Peyer's patch (tissue), 4 donors: ENCODE results near the gene HFE. TPM values are rescaled to one million over a fixed set of nuclear protein-coding genes. Genes with fewer than 3 reads are reported as not detected.
A peak's percentile ranks its signal among the peaks of the same experiment; 100 is the strongest.
"Not testable (repeated sequence)": the region's sequence is repeated elsewhere in the genome, so short reads cannot be mapped to it uniquely, and the experiment has no call there.

ENCODE experiments used
- DNase-seq, 3 donors: peaks; one replicate each; pipeline ENCODE4 v3.0.0-alpha.2; 2017 to 2019
- H3K27ac ChIP-seq, 4 donors: fragments of 200-600 bp; sonication (generic); one replicate each; pipeline ENCODE4 v1.5.1; 2016 to 2019
- H3K27me3 ChIP-seq, 2 donors: fragments of 200-600 bp; sonication (generic); one replicate each; pipeline ENCODE4 v1.5.1; 2019
- H3K36me3 ChIP-seq, 3 donors: fragments of 200-600 bp; sonication (generic); one replicate each; pipeline ENCODE4 v1.5.1; 2016 to 2019
- H3K4me1 ChIP-seq, 4 donors: fragments of 200-600 bp; sonication (generic); one replicate each; pipeline ENCODE4 v1.5.1; 2016 to 2019
- H3K4me3 ChIP-seq, 4 donors: fragments of 200-600 bp; sonication (generic); 1 replicate in 3 of 4; 2 replicates in 1 of 4; pipeline ENCODE4 v1.5.1; 2016 to 2019; ENCODE audit warnings: mild to moderate bottlenecking in 1 of 4
- H3K9me3 ChIP-seq, 4 donors: fragments of 200-600 bp; sonication (generic); one replicate each; pipeline ENCODE4 v1.5.1; 2016 to 2019; ENCODE audit warnings: mild to moderate bottlenecking in 1 of 4
- POLR2A ChIP-seq, 2 donors: fragments of 450-650 bp; IDR thresholded peaks; one replicate each; pipeline ENCODE4 v1.5.1; 2017; ENCODE audit warnings: antibody characterized with exemption in 2 of 2, mild to moderate bottlenecking in 2 of 2, moderate library complexity in 2 of 2
- total RNA-seq, 4 donors: library from RNA; depleted of rRNA; stranded (reverse); fragments of >200 nt; gene quantifications; one replicate each; pipeline ENCODE4 v1.1.0, GENCODE V29; 2016
- TF ChIP-seq, protein P1 (sequence below), 6 experiments: fragments of 450-650 bp in 4 of 6; fragments of 200-600 bp in 2 of 6; sonication (generic) in 1 of 6; IDR thresholded peaks; one replicate each; pipeline ENCODE4 v1.5.1; 2017 to 2019; ENCODE audit warnings: antibody characterized with exemption in 6 of 6, mild to moderate bottlenecking in 3 of 6, moderate library complexity in 1 of 6

The HFE gene
- total RNA-seq, 4 donors from 2014 or later, result 8.1 to 13.2 (median 9.7) TPM

DNA sequence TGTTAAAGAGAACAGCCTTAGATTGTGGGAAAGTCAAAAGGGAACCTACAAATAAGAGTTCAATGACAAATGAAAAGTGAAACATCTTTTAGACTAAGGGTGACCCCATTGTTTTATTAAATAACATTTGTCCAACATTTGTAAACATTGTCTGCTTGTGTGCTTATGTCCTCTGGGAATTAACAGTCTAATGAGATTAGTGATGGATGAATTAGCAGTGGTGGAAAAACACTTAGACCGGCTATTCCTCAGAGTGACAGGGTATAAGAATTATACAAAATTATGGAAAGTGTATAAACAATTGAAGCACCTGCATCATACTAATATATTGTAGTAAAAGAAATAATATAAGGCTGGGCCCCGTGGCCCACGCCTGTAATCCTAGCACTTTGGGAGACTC lies 29.3 kb upstream of the HFE start:
- TF ChIP-seq, protein P1, sequence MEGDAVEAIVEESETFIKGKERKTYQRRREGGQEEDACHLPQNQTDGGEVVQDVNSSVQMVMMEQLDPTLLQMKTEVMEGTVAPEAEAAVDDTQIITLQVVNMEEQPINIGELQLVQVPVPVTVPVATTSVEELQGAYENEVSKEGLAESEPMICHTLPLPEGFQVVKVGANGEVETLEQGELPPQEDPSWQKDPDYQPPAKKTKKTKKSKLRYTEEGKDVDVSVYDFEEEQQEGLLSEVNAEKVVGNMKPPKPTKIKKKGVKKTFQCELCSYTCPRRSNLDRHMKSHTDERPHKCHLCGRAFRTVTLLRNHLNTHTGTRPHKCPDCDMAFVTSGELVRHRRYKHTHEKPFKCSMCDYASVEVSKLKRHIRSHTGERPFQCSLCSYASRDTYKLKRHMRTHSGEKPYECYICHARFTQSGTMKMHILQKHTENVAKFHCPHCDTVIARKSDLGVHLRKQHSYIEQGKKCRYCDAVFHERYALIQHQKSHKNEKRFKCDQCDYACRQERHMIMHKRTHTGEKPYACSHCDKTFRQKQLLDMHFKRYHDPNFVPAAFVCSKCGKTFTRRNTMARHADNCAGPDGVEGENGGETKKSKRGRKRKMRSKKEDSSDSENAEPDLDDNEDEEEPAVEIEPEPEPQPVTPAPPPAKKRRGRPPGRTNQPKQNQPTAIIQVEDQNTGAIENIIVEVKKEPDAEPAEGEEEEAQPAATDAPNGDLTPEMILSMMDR (IDR thresholded peaks at IDR 0.05), result no peak
- no peak for TF ChIP-seq POLR2A (IDR thresholded peaks at IDR 0.05)
- H3K4me3 ChIP-seq, result no peak overlapping the region
- peaks cover 0 to 12% (median 3%) of the 10 kb centered on the region in 4 donors for H3K4me1 ChIP-seq
- no peaks in the 10 kb centered on the region for H3K36me3 ChIP-seq
- no peak overlapping the region for H3K27ac ChIP-seq
- DNase-seq, result no peak
- no peaks in the 10 kb centered on the region for H3K27me3 ChIP-seq
- no peaks in the 10 kb centered on the region for H3K9me3 ChIP-seq

DNA sequence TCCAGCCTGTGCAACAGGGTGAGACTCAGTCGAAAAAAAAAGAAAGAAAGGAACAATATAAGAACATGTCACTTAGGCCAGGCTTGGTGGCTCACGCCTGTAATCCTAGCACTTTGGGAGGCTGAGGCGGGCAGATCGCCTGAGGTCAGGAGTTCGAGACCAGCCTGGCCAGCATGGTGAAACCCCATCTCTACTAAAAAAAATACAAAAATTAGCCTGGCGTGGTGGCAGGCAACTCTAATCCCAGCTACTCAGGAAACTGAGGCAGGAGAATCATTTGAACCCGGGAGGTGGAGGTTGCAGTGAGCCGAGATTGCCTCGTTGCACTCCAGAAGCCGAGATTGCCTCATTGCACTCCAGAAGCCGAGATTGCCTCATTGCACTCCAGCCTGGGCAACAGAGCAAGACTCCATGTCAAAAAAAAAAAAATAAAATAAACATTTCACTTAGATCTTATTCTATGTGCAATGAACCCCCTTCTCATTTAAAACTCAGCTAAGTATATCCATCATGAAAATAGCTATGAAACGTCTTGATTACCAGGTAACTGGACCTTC lies 28.7 kb upstream of the HFE start:
- H3K4me1 ChIP-seq, result peaks cover 0 to 12% (median 3%) of the 10 kb centered on the region in 4 donors
- not testable (repeated sequence) for DNase-seq, H3K36me3 ChIP-seq, H3K27ac ChIP-seq, H3K27me3 ChIP-seq, H3K4me3 ChIP-seq, H3K9me3 ChIP-seq

DNA sequence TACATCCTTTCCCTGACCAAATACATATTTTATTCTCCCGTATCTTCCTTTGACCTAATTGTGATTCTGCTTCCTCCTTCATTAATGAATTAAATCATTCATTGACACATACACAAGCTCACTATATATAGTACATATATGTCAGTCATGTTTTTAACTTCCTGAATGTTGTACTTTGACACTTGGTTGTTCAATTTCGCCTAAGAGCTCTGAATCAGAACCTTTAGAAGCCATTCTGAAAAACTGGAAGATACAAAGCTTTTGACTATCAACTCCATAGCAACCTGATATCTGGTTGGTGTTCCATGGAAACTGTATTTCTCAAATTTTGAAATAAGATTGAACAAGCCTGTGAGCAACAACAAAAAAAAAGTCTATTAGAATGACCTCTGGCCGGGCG lies 27.3 kb upstream of the HFE start:
- no peak for DNase-seq
- peaks cover 0 to 5% (median 0%) of the 10 kb centered on the region in 4 donors for H3K4me1 ChIP-seq
- H3K4me3 ChIP-seq, result no peak overlapping the region
- H3K27me3 ChIP-seq, result no peaks in the 10 kb centered on the region
- H3K27ac ChIP-seq, result no peak overlapping the region
- no peaks in the 10 kb centered on the region for H3K9me3 ChIP-seq
- TF ChIP-seq POLR2A (IDR thresholded peaks at IDR 0.05), result no peak
- TF ChIP-seq, protein P1 (IDR thresholded peaks at IDR 0.05), result no peak
- no peaks in the 10 kb centered on the region for H3K36me3 ChIP-seq

DNA sequence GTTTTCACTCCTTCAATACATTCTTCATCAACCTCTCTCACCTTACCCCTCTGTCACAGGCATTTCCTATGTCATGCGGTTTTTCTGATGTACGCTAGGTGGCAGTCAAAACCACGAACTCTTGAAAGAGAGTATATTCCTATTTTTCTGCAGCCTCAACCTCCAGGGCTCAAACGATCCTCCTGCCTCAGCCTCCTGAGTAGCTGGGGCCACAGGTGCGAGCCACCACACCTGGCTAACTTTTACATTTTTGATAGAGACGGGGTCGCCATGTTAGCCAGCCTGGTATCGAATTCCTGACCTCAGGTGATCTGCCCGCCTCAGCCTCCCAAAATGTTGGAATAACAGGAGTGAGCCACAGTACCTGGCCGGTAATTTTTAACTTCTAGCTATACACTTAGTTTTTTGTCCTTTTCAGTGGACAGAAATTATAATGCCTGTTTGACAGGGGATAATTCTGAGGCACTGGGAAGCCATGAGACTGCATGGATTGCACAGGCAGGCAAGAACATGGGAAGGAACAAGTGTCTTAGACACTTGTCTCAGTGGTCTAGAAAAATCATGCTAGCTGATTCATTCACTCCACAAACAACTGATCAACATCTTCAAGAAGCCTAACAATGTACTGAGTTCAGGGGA lies 22.5 kb upstream of the HFE start:
- Histone ChIP-seq H3K27me3 (no peaks in the 10 kb centered on the region), H3K36me3 (no peaks in the 10 kb centered on the region), H3K4me1 (no peaks in the 10 kb centered on the region), H3K9me3 (no peaks in the 10 kb centered on the region), H3K4me3 (no peak overlapping the region), H3K27ac (no peak overlapping the region)
- TF ChIP-seq, protein P1 (IDR thresholded peaks at IDR 0.05), result peak; percentile 58 to 87 (median 78)
- no peak for TF ChIP-seq POLR2A (IDR thresholded peaks at IDR 0.05)
- peak in 1 of 3 donors; percentile 63 for DNase-seq

- DNase-seq, result peak; percentile 35 to 82 (median 64)
- H3K4me3 ChIP-seq, result no peak overlapping the region
Measured at GRCh38 chr6:26065952-26066380, 21.3 kb upstream of the HFE start.

DNA sequence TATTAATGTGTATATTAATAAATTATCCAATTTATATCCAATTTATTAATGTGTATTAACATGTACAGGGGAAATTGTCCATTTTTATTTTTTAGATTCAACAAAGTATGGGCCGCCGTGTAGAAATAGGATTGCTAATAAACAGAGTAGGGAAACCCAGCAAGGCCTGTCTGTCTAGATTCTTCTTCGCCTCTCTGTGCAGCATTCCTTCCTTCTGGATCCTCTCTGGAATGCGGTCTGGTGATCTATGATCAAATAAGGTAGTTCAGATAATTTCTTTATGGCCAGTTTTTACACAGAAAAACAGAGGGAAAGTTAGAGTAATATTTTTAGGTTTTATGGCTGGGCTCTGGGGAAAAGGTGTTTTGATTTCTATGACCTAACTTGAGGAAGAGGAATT lies 19.9 kb upstream of the HFE start:
- no peaks in the 10 kb centered on the region for H3K27me3 ChIP-seq
- TF ChIP-seq, protein P1 (IDR thresholded peaks at IDR 0.05), result no peak
- no peak for TF ChIP-seq POLR2A (IDR thresholded peaks at IDR 0.05)
- H3K27ac ChIP-seq, result no peak overlapping the region
- DNase-seq, result no peak
- H3K36me3 ChIP-seq, result no peaks in the 10 kb centered on the region
- no peak overlapping the region for H3K4me3 ChIP-seq
- H3K9me3 ChIP-seq, result no peaks in the 10 kb centered on the region
- no peaks in the 10 kb centered on the region for H3K4me1 ChIP-seq

More at GRCh38 chr6:26065952-26066380, 21.3 kb upstream of the HFE start:
- no peaks in the 10 kb centered on the region for H3K9me3 ChIP-seq
- no peaks in the 10 kb centered on the region for H3K27me3 ChIP-seq
- no peak overlapping the region for H3K27ac ChIP-seq
- H3K36me3 ChIP-seq, result no peaks in the 10 kb centered on the region
- no peaks in the 10 kb centered on the region for H3K4me1 ChIP-seq
- TF ChIP-seq POLR2A (IDR thresholded peaks at IDR 0.05), result no peak
- TF ChIP-seq, protein P1 (IDR thresholded peaks at IDR 0.05), result peak; percentile 40 to 97 (median 86)
